ENCODE measurements around the gene PRPF8. TPM values are rescaled to one million over a fixed set of nuclear protein-coding genes. Genes with fewer than 3 reads are reported as not detected.

The PRPF8 gene
- polyA plus RNA-seq, 1 of the 3 experiments (the other 2 are of a cell fraction): 149 TPM

DNA sequence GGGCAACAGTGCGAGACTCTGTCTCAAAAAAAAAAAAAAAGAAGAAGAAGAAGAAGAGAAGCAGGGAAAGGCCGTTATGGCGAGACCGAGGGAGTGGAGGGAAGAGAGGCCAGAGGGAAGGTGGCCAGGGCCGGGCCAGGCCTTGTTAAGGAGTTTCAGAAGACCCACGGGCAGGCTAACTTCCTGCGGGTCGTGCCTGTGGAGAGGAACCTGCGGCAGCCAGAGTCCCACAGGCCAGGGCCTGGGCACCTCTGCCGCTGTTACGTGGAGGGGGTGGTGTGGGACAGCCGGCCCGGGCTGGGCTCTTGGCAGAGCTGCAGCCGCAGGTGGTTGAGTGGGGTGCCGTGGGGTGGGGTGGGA is 45.3 kb upstream of the PRPF8 start (continued):
- TF ChIP-seq SMC3 (IDR thresholded peaks at IDR 0.05; ENCODE audit: low read depth, low read length) (no peak), GATA2 (CRISPR knock-in tag; IDR thresholded peaks at IDR 0.05) (no peak), EZH2phosphoT487 (IDR thresholded peaks at IDR 0.05; ENCODE audit: borderline replicate concordance, low read depth) (no peak), GABPA (IDR thresholded peaks at IDR 0.05; ENCODE audit: low read depth) (no peak), REST (IDR thresholded peaks at IDR 0.05; ENCODE audit: low read depth, low read length) (no peak), RCOR1 (IDR thresholded peaks at IDR 0.05; ENCODE audit: low read length) (no peak), YY1 (IDR thresholded peaks at IDR 0.05; ENCODE audit: low read depth) (no peak), NRF1 (IDR thresholded peaks at IDR 0.05; ENCODE audit: low read depth, low read length) (no peak)

- POLR2A ChIA-PET: no interaction called here
- Histone ChIP-seq H3K9me2 (no peaks in the 10 kb centered on the region), H3K27ac (ENCODE audit: low read depth in 2 of 2, low read length in 1 of 2) (no peak overlapping the region), H3K36me3 (replicated peaks in 1 of 2; ENCODE audit: control insufficient read depth in 1 of 2, insufficient read depth in 2 of 2, low read length in 1 of 2) (peaks cover 0 to 34% of the 10 kb centered on the region in 2 experiments), H3K9me3 (no peaks in the 10 kb centered on the region), H3K4me1 (ENCODE audit: control insufficient read depth in 1 of 2, insufficient read depth in 2 of 2, low read depth in 1 of 2, low read length in 1 of 2) (peaks cover 0 to 8% of the 10 kb centered on the region in 2 experiments; a peak in 2 of 4 replicates), H3K4me2 (no peak overlapping the region), H3K27me3 (ENCODE audit: insufficient read depth) (no peaks in the 10 kb centered on the region), H3F3A (replicated peaks; ENCODE audit: insufficient read depth) (peaks cover 6% of the 10 kb centered on the region), H4K20me1 (ENCODE audit: insufficient read depth) (no peaks in the 10 kb centered on the region), H3K79me2 (ENCODE audit: insufficient read depth) (peaks cover 4% of the 10 kb centered on the region; the same call in 1 of the 2 replicates), H2AFZ (ENCODE audit: low read depth) (no peak overlapping the region), H3K9ac (no peak overlapping the region), H3K4me3 (ENCODE audit: low read depth in 2 of 2, low read length in 1 of 2) (no peak overlapping the region)
- TF ChIP-seq, protein P1, sequence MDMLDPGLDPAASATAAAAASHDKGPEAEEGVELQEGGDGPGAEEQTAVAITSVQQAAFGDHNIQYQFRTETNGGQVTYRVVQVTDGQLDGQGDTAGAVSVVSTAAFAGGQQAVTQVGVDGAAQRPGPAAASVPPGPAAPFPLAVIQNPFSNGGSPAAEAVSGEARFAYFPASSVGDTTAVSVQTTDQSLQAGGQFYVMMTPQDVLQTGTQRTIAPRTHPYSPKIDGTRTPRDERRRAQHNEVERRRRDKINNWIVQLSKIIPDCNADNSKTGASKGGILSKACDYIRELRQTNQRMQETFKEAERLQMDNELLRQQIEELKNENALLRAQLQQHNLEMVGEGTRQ (IDR thresholded peaks at IDR 0.05; ENCODE audit: borderline replicate concordance, low read depth, low read length): no peak
- peak; percentile 16 for DNase-seq
- CTCF ChIA-PET: interaction anchor here (1.0 to 1.6 kb wide), 2 partner anchors 28 to 56 kb away, joined by 3 to 6 read pairs; no protein-coding TSS in a partner anchor
- 90% methylated on average over 22 of the region's 28 CpGs for WGBS (ENCODE audit: low lambda C conversion rate)
These were observed 43.4 kb upstream of the PRPF8 start for GRCh38 chr17:1727876-1728630.
